ENCODE measurements around the gene DAZL. TPM values are rescaled to one million over a fixed set of nuclear protein-coding genes. Genes with fewer than 3 reads are reported as not detected.

Gene DAZL
- total RNA-seq, 4 donors from 2014 or later: not detected

GRCh38 chr3:16587047-16587680, 18.1 kb downstream of the DAZL start:
- Histone ChIP-seq H3K27ac (no peak overlapping the region), H3K27me3 (no peaks in the 10 kb centered on the region), H3K4me1 (no peaks in the 10 kb centered on the region), H3K9me3 (no peaks in the 10 kb centered on the region), H3K4me3 (no peak overlapping the region), H3K36me3 (no peaks in the 10 kb centered on the region)
- DNase-seq (ENCODE audit: low spot score in 2 of 2): no peak
- TF ChIP-seq POLR2A (IDR thresholded peaks at IDR 0.05): no peak
- TF ChIP-seq CTCF (IDR thresholded peaks at IDR 0.05): no peak
- WGBS, 2 donors: 76 to 80% methylated on average over 3 of the region's 3 CpGs

- Histone ChIP-seq H3K4me1 (no peaks in the 10 kb centered on the region), H3K36me3 (no peaks in the 10 kb centered on the region), H3K27ac (no peak overlapping the region), H3K9me3 (peaks cover 0 to 7% (median 0%) of the 10 kb centered on the region in 4 donors), H3K27me3 (no peaks in the 10 kb centered on the region), H3K4me3 (no peak overlapping the region)
- TF ChIP-seq CTCF (IDR thresholded peaks at IDR 0.05): no peak
- no peak for TF ChIP-seq EP300 (IDR thresholded peaks at IDR 0.05)
- TF ChIP-seq POLR2A (IDR thresholded peaks at IDR 0.05): no peak
- 66 to 72% methylated on average over 2 of the region's 2 CpGs for WGBS, 2 donors
- no peak for DNase-seq (ENCODE audit: low spot score in 2 of 2)
Observed at GRCh38 chr3:16584880-16585279, 20.3 kb downstream of the DAZL start.

GRCh38 chr3:16583551-16583950, 21.7 kb downstream of the DAZL start:
- no peaks in the 10 kb centered on the region for H3K27me3 ChIP-seq
- H3K4me3 ChIP-seq: no peak overlapping the region
- TF ChIP-seq CTCF (IDR thresholded peaks at IDR 0.05) (no peak), POLR2A (IDR thresholded peaks at IDR 0.05) (no peak), EP300 (IDR thresholded peaks at IDR 0.05) (no peak)
- 71 to 79% methylated on average over 5 of the region's 5 CpGs for WGBS, 2 donors
- no peak for DNase-seq (ENCODE audit: low spot score in 2 of 2)
- no peak overlapping the region for H3K27ac ChIP-seq
- peaks cover 0 to 7% (median 0%) of the 10 kb centered on the region in 4 donors for H3K9me3 ChIP-seq
- no peaks in the 10 kb centered on the region for H3K4me1 ChIP-seq
- H3K36me3 ChIP-seq: no peaks in the 10 kb centered on the region

- WGBS, 2 donors: 44 to 48% methylated on average over 4 of the region's 4 CpGs
Observed at GRCh38 chr3:16570113-16570512, 35.1 kb downstream of the DAZL start.

More at GRCh38 chr3:16570113-16570512, 35.1 kb downstream of the DAZL start:
- Histone ChIP-seq H3K4me3 (no peak overlapping the region), H3K27ac (no peak overlapping the region), H3K27me3 (no peaks in the 10 kb centered on the region), H3K9me3 (no peaks in the 10 kb centered on the region), H3K4me1 (no peaks in the 10 kb centered on the region), H3K36me3 (no peaks in the 10 kb centered on the region)
- TF ChIP-seq POLR2A (IDR thresholded peaks at IDR 0.05) (no peak), EP300 (IDR thresholded peaks at IDR 0.05) (no peak), CTCF (IDR thresholded peaks at IDR 0.05) (no peak)
- no peak for DNase-seq (ENCODE audit: low spot score in 2 of 2)
